ENCODE measurements around the gene ALDH4A1.

Gene ALDH4A1

GRCh38 chr1:18902523-18903290 is at the start of gene ALDH4A1:
Gene ALDH4A1 (minus strand): TSS chr1:18902555. CDS start chr1:18902523, 32 bp downstream.
- peak; percentile 97 for DNase-seq (ENCODE audit: low spot score)

- DNase-seq (ENCODE audit: low spot score) = no peak
Observed at GRCh38 chr1:18951818-18952391, 49.5 kb upstream of the ALDH4A1 start.

- no peak for DNase-seq (ENCODE audit: low spot score)
Observed at GRCh38 chr1:18951416-18951815, 49.1 kb upstream of the ALDH4A1 start.

GRCh38 chr1:18950401-18951026 is 48.2 kb upstream of the ALDH4A1 start:
- no peak for DNase-seq (ENCODE audit: low spot score)

- no peak for DNase-seq (ENCODE audit: low spot score)
Observed at GRCh38 chr1:18949686-18950400, 47.5 kb upstream of the ALDH4A1 start.

- DNase-seq (ENCODE audit: low spot score) = no peak
Observed at GRCh38 chr1:18948913-18949685, 46.7 kb upstream of the ALDH4A1 start.

GRCh38 chr1:18948048-18948912 is 45.9 kb upstream of the ALDH4A1 start:
- DNase-seq (ENCODE audit: low spot score) = no peak

GRCh38 chr1:18947570-18947969 is 45.2 kb upstream of the ALDH4A1 start:
- no peak for DNase-seq (ENCODE audit: low spot score)

- no peak for DNase-seq (ENCODE audit: low spot score)
Observed at GRCh38 chr1:18946550-18947381, 44.4 kb upstream of the ALDH4A1 start.

GRCh38 chr1:18945401-18945849 is 43.1 kb upstream of the ALDH4A1 start:
- DNase-seq (ENCODE audit: low spot score) = no peak

- no peak for DNase-seq (ENCODE audit: low spot score)
Observed at GRCh38 chr1:18944810-18945209, 42.5 kb upstream of the ALDH4A1 start.

- no peak for DNase-seq (ENCODE audit: low spot score)
Observed at GRCh38 chr1:18943914-18944572, 41.7 kb upstream of the ALDH4A1 start.

GRCh38 chr1:18943162-18943561 is 40.8 kb upstream of the ALDH4A1 start:
- no peak for DNase-seq (ENCODE audit: low spot score)

- DNase-seq (ENCODE audit: low spot score) = no peak
Observed at GRCh38 chr1:18942340-18942739, 40.0 kb upstream of the ALDH4A1 start.

GRCh38 chr1:18941221-18942141 is 39.1 kb upstream of the ALDH4A1 start:
- DNase-seq (ENCODE audit: low spot score) = no peak

- no peak for DNase-seq (ENCODE audit: low spot score)
Observed at GRCh38 chr1:18940303-18941020, 38.1 kb upstream of the ALDH4A1 start.

All from LoVo (cell line).